Suprapubic skin (tissue), 4 donors: ENCODE measurements around the gene ZBTB5.

ENCODE experiments used
- CTCF ChIP-seq, 2 donors: fragments of 200-600 bp in 1 of 2; fragments of 450-650 bp in 1 of 2; sonication (generic) in 1 of 2; IDR thresholded peaks; one replicate each; pipeline ENCODE4 v1.5.1; 2016 to 2019; ENCODE audit warnings: antibody characterized with exemption in 2 of 2, mild to moderate bottlenecking in 1 of 2, moderate library complexity in 1 of 2
- POLR2A ChIP-seq, 2 donors: fragments of 450-650 bp; IDR thresholded peaks; one replicate each; pipeline ENCODE4 v1.6.1; 2017; ENCODE audit warnings: antibody characterized with exemption in 2 of 2, mild to moderate bottlenecking in 2 of 2, moderate library complexity in 2 of 2
- POLR2AphosphoS5 ChIP-seq, 3 donors: sonication (generic); formaldehyde crosslinking; IDR thresholded peaks; one replicate each; pipeline ENCODE4 v1.6.1; 2017; ENCODE audit warnings: antibody characterized with exemption in 3 of 3

GRCh38 chr9:37485389-37486255 is 20.4 kb upstream of the ZBTB5 start, which contains the start of gene POLR1E:
- TF ChIP-seq CTCF (IDR thresholded peaks at IDR 0.05) (no peak), POLR2AphosphoS5 (IDR thresholded peaks at IDR 0.05) (peak in 1 of 3 donors; percentile 22), POLR2A (IDR thresholded peaks at IDR 0.05) (peak in 1 of 2 donors; percentile 27)
